PC-9 (cell line): ENCODE data around the gene REEP3. TPM values are rescaled to one million over a fixed set of nuclear protein-coding genes. Genes with fewer than 3 reads are reported as not detected.

ENCODE experiments used
- BruUV-seq: library from RNA; stranded (reverse); fragments of 400-500 nt; replicated peaks from 2 replicates; lab custom pipeline; 2021; lab: Mats Ljungman, UMichigan
- CTCF ChIA-PET: fragments of 300-600 bp; sonication (Branson Sonifier 250); formaldehyde crosslinking; loops from one replicate; lab custom pipeline; 2022; ENCODE audit warnings: antibody characterized with exemption; lab: Charles Lee
- POLR2A ChIA-PET: fragments of 300-600 bp; sonication (Branson Sonifier 250); formaldehyde crosslinking; loops from one replicate; lab custom pipeline; 2022; ENCODE audit warnings: antibody characterized with exemption; ENCODE audit not compliant: unreplicated experiment; lab: Charles Lee
- DNase-seq, 2 experiments: peaks; one replicate each; pipeline versions ENCODE4 v3.0.0 to v3.0.0-alpha.2; 2015 to 2022; ENCODE audit warnings: mixed read lengths in 1 of 2
- H2AFZ ChIP-seq: fragments of 200-600 bp; sonication (generic); 2 replicates; pipeline ENCODE4 v1.8.1; 2017; ENCODE audit warnings: antibody characterized with exemption
- H3F3A ChIP-seq: fragments of 200-600 bp; sonication (generic); 2 replicates; pipeline ENCODE4 v1.8.1; 2017; ENCODE audit warnings: antibody characterized with exemption, mild to moderate bottlenecking, low read depth; ENCODE audit not compliant: insufficient read depth
- H3K27ac ChIP-seq: fragments of 200-600 bp; sonication (generic); 2 replicates; pipeline ENCODE4 v1.6.1; 2016; ENCODE audit warnings: mixed run types
- H3K27me3 ChIP-seq: fragments of 200-600 bp; sonication (generic); 2 replicates; pipeline ENCODE4 v1.6.1; 2016; ENCODE audit warnings: low read depth, mixed run types; ENCODE audit not compliant: insufficient read depth
- H3K36me3 ChIP-seq: fragments of 200-600 bp; sonication (generic); 2 replicates; pipeline ENCODE4 v1.6.1; 2016; ENCODE audit warnings: low read depth, mixed run types
- H3K4me1 ChIP-seq: fragments of 200-600 bp; sonication (generic); replicated peaks from 2 replicates; pipeline ENCODE4 v1.6.1; 2016; ENCODE audit warnings: mixed run types; ENCODE audit not compliant: insufficient read depth
- H3K4me2 ChIP-seq: fragments of 200-600 bp; sonication (generic); 2 replicates; pipeline ENCODE4 v1.6.1; 2017; ENCODE audit warnings: mixed run types
- H3K4me3 ChIP-seq: fragments of 200-600 bp; sonication (generic); 2 replicates; pipeline ENCODE4 v1.6.1; 2016; ENCODE audit warnings: mixed run types
- H3K79me2 ChIP-seq: fragments of 200-600 bp; sonication (generic); 2 replicates; pipeline ENCODE4 v1.6.1; 2017; ENCODE audit warnings: low read depth, mixed run types
- H3K9me2 ChIP-seq: fragments of 200-600 bp; sonication (generic); 2 replicates; pipeline ENCODE4 v1.8.1; 2017; ENCODE audit warnings: mild to moderate bottlenecking; ENCODE audit not compliant: insufficient read depth
- H3K9me3 ChIP-seq: fragments of 200-600 bp; sonication (generic); 2 replicates; pipeline ENCODE4 v1.8.1; 2016; ENCODE audit warnings: low read depth; ENCODE audit not compliant: insufficient read depth
- H4K20me1 ChIP-seq: fragments of 200-600 bp; sonication (generic); 2 replicates; pipeline ENCODE4 v1.8.1; 2017; ENCODE audit not compliant: insufficient read depth
- CTCF ChIP-seq: fragments of 200-600 bp; sonication (generic); conservative IDR thresholded peaks from 2 replicates; pipeline ENCODE4 v1.6.1; 2017; ENCODE audit warnings: mixed run types, antibody characterized with exemption, mild to moderate bottlenecking, moderate library complexity
- EZH2 ChIP-seq: fragments of 200-600 bp; sonication (generic); IDR thresholded peaks from 2 replicates; pipeline ENCODE4 v1.8.0; 2017; ENCODE audit warnings: antibody characterized with exemption, low read depth
- intact Hi-C: fragments of 100-400 bp; cut with micrococcal nuclease; formaldehyde crosslinking; loops from one replicate; pipeline ENCODE4 v1.10.0; 2022; ENCODE audit not compliant: unreplicated experiment
- total RNA-seq: library from RNA; stranded (reverse); gene quantifications from 2 replicates; pipeline ENCODE4 v1.2.3, GENCODE V29; 2021

Gene REEP3
- total RNA-seq, 1 experiment from 2014 or later = 56.4 TPM

DNA sequence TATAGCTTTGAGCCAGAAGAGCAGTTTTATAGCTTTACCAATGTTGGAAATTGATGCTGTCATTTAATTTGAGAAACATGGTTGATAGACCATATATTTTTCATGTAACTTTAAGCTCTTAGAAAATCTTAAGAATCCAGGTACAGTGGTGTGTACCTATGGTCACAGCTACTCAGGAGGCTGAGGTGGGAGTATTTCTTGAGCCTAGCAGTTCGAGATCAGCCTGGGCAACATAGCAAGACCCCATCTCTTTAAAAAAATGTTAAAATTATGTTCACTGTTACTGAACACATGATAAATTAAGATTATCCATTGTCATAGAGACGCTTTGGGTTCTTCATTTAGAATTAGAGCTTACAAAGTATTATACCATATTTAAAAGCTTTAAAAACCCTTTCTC lies 18.2 kb downstream of the REEP3 start:
- Histone ChIP-seq H4K20me1 (no peaks in the 10 kb centered on the region), H3K27me3 (no peaks in the 10 kb centered on the region), H3K27ac (no peak overlapping the region), H3K9me3 (no peaks in the 10 kb centered on the region), H3K4me3 (no peak overlapping the region), H3K79me2 (peaks cover 81% of the 10 kb centered on the region), H3K4me1 (no peaks in the 10 kb centered on the region), H3K36me3 (no peaks in the 10 kb centered on the region), H3K9me2 (no peaks in the 10 kb centered on the region), H3K4me2 (no peak overlapping the region), H2AFZ (no peak overlapping the region), H3F3A (peaks cover 6% of the 10 kb centered on the region; the same call in 1 of the 2 replicates)
- ChIA-PET CTCF (no interaction called here), POLR2A (interaction anchor here (0.6 kb wide), 1 partner anchor 136 kb away, joined by 6 read pairs; no protein-coding TSS in a partner anchor)
- DNase-seq = no peak
- no peak for TF ChIP-seq CTCF
- TF ChIP-seq EZH2 = no peak
- intact Hi-C loops = no loop called here
- no TSS peak for BruUV-seq

- Histone ChIP-seq H3K36me3 (no peaks in the 10 kb centered on the region), H3K27ac (no peak overlapping the region), H2AFZ (no peak overlapping the region), H3K79me2 (peaks cover 80% of the 10 kb centered on the region), H4K20me1 (no peaks in the 10 kb centered on the region), H3F3A (peaks cover 6% of the 10 kb centered on the region; the same call in 1 of the 2 replicates), H3K4me3 (no peak overlapping the region), H3K4me2 (no peak overlapping the region), H3K9me2 (no peaks in the 10 kb centered on the region), H3K27me3 (no peaks in the 10 kb centered on the region), H3K4me1 (no peaks in the 10 kb centered on the region), H3K9me3 (no peaks in the 10 kb centered on the region)
- BruUV-seq = no TSS peak
- ChIA-PET CTCF (no interaction called here), POLR2A (interaction anchor here (0.6 kb wide), 1 partner anchor 135 kb away, joined by 6 read pairs; no protein-coding TSS in a partner anchor)
- no peak for TF ChIP-seq CTCF
- TF ChIP-seq EZH2 = no peak
- no peak for DNase-seq
- intact Hi-C loops = no loop called here
Measured at GRCh38 chr10:63539994-63540393, 18.8 kb downstream of the REEP3 start.

DNA sequence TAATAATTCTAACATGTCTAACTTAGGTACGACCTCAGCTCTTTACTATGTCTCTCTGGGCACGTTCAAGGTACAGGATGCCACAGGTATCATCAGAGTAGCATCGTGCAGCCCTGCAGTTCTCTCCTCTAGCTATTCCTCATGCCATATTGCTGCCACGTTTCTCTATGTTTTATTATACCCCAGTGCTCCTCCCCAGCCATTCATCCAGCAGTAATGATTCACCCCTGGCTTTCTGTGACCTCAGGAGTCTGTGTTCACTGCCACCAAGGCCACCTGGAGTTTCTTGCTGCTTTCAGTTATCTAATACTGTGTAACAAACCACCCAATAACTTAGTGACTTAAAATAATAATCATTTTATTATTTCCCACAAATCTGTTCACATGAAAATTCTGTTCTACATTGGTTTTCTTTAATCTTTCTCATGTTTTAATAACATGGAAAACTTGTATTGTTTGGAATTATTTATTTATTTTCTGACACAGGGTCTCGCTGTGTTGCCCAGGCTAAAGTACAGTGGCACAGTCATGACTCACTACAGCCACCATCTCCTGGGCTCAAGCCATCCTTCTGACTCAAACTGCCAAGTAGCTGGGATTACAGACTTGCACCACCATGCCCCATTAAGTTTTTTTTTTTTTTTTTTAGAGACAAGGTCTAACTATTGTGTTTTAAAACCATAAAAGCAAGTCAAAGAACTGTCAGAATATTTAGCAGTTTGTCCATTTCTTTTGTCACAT lies 21.8 kb downstream of the REEP3 start:
- Histone ChIP-seq H3K27ac (no peak overlapping the region), H3F3A (peaks cover 6% of the 10 kb centered on the region; the same call in 1 of the 2 replicates), H2AFZ (no peak overlapping the region), H3K4me3 (no peak overlapping the region), H3K9me3 (no peaks in the 10 kb centered on the region), H3K9me2 (no peaks in the 10 kb centered on the region), H3K4me2 (no peak overlapping the region), H3K27me3 (no peaks in the 10 kb centered on the region), H3K4me1 (no peaks in the 10 kb centered on the region), H3K79me2 (peaks cover 74% of the 10 kb centered on the region), H4K20me1 (no peaks in the 10 kb centered on the region), H3K36me3 (0 out of 2 replicates have a peak, but pooled peaks cover 2% of the 10 kb centered on the region)
- no TSS peak for BruUV-seq
- intact Hi-C loops = no loop called here
- ChIA-PET POLR2A (interaction anchor here (0.6 kb wide), 1 partner anchor 10 kb away, joined by 3 read pairs; no protein-coding TSS in a partner anchor), CTCF (interaction anchor here (0.7 kb wide), 1 partner anchor 1605 kb away, joined by 3 read pairs; no protein-coding TSS in a partner anchor)
- TF ChIP-seq CTCF (no peak), EZH2 (no peak)
- no peak for DNase-seq
